NCI-H2107 (cell line): Measurements from ENCODE around the gene MAMDC4.
"Not testable (repeated sequence)": the region's sequence is repeated elsewhere in the genome, so short reads cannot be mapped to it uniquely, and the experiment has no call there.

Experiments
- DNase-seq: peaks from one replicate; lab custom pipeline; 2025; lab: John Stamatoyannopoulos, UW

Gene MAMDC4

GRCh38 chr9:136862849-136863622 is 10.9 kb downstream of the MAMDC4 start:
- no peak for DNase-seq

GRCh38 chr9:136863623-136864273 is 11.6 kb downstream of the MAMDC4 start:
- DNase-seq = no peak

DNA sequence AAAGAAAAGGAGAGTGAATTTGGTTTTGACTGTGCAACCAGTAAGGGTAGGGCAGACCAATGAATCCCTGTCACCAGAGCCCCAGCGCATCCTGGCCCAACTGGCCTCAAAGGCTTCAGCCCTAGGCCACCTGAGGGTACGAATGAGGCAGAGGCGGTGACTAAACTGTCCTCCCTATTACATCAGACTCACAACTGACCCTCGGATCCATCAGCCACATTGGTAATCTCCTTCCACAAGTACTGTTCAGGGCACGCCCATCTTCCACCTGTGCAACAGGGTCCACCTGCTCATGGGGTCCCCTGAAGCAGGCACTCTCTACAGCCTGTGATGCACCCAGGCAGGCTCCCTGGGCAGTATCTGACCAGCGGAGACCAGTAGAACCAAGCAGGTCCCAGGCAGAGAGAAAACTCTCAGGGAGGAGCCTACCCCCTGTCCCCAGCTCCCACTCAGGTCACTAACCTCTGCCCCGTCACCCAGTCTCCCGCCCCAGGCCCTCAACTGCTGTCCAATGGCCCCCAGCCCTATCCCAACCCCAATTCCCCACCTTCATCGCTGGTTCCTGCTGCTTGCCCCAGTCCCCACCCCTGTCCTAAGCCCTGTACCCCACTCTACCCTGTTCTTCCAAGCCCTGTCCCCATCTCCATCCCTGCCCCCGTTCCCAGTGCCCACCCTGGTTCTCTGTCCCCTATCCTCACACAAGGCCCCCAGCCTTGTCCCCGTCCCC is 13.1 kb downstream of the MAMDC4 start:
- no peak for DNase-seq

DNA sequence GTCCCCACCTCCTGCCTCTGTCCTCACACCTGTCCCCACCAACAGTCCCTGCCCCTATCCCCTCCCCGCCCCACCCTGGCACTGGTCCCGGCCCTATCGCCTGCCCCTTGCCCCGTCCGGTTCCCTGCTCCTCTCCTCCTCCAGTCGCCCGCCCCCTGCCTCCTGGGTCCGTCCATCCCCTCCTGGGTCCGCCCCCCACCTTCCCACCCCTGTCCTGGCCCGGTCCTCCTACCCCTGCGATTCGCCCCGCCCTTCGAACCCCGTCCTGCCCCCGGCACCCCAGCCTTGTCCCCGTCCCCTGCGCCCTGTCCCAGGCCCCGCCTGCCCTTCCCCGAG is 13.6 kb downstream of the MAMDC4 start:
- DNase-seq = no peak

GRCh38 chr9:136866898-136867421 is 14.8 kb downstream of the MAMDC4 start:
- DNase-seq = not testable (repeated sequence)

GRCh38 chr9:136867480-136867879 is 15.3 kb downstream of the MAMDC4 start:
- DNase-seq = no peak

- no peak for DNase-seq
Measured at GRCh38 chr9:136867917-136868316, 15.8 kb downstream of the MAMDC4 start.

- no peak for DNase-seq
Measured at GRCh38 chr9:136868644-136869043, 16.5 kb downstream of the MAMDC4 start.

DNA sequence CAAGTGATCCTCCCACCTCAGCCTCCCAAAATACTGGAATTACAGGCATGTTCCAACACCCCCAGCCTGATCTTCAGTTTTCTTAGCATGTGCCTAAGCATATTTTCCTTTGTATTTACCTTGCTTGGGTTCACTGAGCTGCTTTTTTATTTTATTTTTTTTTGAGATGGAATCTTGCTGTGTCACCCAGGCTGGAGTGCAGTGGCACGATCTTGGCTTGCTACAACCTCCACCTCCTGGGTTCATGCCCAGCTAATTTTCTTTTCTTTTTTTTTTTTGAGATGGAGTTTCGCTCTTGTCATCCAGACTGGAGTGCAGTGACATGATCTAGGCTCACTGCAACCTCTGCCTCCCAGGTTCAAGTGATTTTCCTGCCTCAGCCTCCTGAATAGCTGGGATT is 17.5 kb downstream of the MAMDC4 start:
- DNase-seq = not testable (repeated sequence)

- DNase-seq = no peak
Measured at GRCh38 chr9:136875155-136875554, 23.0 kb downstream of the MAMDC4 start.

GRCh38 chr9:136876476-136876875 is 24.3 kb downstream of the MAMDC4 start:
- no peak for DNase-seq

GRCh38 chr9:136880651-136881050 is 28.5 kb downstream of the MAMDC4 start:
- DNase-seq = no peak

- no peak for DNase-seq
Measured at GRCh38 chr9:136881691-136882108, 29.6 kb downstream of the MAMDC4 start.

DNA sequence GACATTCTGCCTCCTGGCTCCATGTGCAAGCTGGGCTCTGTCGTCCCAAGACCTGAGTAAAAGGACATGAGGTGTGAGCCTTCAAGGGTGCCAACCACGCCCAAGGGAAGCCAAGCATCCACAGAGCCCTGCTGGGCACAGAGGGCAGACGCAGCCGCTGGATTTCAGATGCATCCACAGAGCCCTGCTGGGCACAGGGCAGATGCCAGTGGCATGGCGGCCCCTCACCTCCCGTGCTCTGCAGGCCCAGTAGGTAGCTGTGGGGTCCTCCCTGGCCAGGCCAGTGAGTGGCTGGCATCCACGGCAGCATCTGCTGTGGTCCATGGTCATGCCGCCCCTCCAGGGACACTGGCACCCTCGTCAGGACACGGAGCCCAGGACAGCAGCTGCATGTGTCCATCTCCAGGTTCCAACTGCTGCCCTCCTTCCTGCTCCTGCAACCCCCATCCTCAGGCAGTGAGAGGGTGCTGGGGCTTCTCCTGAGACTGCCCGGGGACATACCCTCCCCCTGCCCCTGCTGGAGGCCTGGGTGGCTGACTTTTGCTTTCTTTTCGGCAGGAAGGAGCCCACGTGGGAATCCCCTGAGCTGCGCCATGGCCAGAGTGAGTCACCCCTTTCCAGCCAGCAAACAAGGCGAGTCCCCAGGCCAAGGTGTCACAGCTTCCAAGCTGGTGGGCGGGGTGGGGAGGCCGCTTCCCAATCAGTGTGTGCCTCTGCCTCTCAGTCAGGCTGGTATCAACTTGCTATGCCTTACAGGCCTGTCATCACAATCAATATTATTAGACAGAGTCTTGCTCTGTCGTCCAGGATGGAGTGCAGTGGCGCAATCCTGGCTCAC is 30.2 kb downstream of the MAMDC4 start:
- DNase-seq = no peak

- not testable (repeated sequence) for DNase-seq
Measured at GRCh38 chr9:136882947-136883283, 30.8 kb downstream of the MAMDC4 start.

GRCh38 chr9:136883670-136884069 is 31.5 kb downstream of the MAMDC4 start:
- DNase-seq = not testable (repeated sequence)

DNA sequence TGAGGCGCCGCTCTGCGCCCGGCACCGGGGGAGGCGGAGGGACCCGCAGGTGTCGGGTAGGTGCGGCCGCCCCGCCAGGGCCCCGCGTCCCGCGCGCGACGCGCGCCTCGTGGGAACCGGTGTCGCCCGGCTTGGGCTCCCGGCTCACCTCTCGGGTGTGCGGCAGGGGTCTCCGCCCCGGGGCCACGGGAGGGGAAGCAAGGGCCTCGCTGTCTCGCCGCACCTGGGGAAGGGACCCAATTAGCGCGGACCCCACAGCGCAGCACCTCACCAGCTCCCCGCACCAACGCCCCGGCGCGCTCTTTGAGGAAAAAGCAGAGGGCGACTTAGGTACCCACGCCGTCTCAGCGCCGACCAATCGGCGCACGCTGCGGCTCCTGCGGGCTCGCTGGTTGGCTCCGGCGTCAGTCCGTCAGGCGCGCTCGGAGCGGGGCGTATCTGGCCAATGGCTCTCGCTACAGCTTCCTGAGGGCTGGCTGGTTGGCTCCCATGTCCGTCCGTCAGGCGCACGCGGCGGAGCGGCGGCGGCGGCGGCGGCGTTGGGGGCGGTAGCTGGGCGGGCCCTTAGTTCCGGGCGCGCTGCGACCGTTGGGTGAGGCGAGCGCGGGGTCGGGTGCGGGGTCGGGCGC is 33.9 kb downstream of the MAMDC4 start, which contains the start of gene TRAF2:
TSS of gene TRAF2 (plus strand) at position 567 of the 629 bp plus-strand sequence. CDS start 12,225 bp downstream, outside the sequence.
- DNase-seq = peak; percentile 97

DNA sequence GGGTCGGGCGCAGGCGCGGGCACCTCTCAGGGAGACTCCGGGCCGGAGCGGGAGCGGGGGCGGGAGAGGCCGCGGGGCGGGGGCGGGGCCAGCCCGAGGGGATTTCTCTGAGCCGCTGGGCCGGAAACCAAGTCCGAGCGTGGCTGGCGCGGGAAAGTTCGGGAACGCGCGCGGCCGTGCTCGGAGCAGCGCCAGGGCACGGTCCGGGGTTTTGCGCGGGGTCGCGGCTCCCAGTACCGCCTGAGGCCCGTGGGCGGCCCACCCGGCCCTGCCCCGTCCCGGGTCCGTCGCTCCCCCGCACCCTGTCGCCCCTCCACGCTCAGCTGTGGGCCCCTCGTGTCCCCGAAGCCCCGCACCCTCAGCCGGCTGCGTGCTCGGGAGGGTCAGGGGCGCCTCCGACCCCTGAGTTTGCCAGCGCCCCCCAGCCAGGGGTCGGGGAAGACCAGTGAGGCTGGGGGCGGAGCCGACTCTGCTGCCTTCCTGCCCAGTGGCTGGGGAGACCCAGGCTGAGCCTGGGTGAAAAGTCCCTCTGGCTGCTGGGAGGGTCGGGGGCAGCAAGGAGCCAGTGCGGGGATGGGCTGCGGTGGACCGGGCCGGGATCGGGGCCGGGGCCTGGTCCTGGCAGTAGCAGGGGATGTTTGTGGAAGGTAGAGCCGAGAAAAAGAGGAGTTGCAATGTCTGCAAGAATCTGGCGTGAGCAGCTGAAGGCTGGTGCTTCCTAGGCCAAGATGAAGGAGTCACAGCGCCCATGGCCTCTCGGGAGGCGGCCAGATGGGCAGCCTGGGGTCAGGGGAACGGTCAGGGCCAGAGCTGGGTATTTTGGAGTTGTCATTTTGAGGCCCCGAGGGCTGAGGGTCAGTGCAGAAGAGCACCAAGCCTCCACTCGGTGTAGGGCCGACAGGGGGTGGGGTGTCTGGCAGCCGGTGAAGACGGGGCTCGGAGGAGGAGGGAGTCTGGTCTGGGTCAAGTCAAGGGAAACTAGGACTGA is 34.8 kb downstream of the MAMDC4 start:
- DNase-seq = peak; percentile 57

DNA sequence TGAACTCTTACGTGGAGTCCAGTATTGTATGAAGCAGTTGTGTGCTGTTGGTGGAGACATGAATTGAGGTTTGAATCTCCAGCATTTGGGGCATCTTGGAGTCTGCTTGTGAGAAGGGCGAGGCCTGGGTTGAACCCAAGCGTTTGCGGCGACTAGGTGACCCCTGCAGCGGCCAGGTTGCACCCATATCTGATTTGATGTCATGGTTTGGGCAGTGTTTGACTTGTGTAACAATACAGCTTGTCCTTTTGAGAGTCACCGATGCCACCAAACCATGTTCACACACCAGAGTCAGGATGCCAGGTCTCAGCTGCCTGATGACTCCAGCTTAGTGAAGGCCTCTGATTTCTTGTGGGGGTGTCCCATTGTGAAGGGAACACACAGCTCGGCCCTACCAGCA is 36.3 kb downstream of the MAMDC4 start:
- DNase-seq = no peak

DNA sequence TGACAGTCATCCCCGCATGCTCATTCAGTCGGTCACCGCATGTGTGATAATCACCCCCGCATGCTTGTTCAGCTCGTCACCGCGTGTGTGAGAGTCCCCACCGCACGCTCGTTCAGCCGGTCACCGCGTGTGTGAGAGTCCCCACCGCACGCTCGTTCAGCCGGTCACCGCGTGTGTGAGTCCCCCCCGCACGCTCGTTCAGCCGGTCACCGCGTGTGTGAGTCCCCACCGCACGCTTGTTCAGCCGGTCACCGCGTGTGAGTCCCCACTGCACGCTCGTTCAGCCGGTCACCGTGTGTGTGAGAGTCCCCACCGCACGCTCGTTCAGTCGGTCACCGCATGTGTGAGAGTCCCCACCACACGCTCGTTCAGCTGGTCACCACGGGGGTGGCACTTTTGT is 37.7 kb downstream of the MAMDC4 start:
- DNase-seq = no peak
